AG09309 (cell line): ENCODE results near the gene PPP1R1B.

Source experiments
- DNase-seq: peaks from one replicate; pipeline ENCODE4 v3.0.0-alpha.2; 2010; ENCODE audit warnings: low read depth
- H3K4me3 ChIP-seq: 2 replicates; pipeline ENCODE4 v1.5.1; 2011; ENCODE audit warnings: mild to moderate bottlenecking, low read depth, low read length, moderate library complexity; ENCODE audit not compliant: control insufficient read depth
- CTCF ChIP-seq: IDR thresholded peaks from 2 replicates; pipeline ENCODE4 v1.5.1; 2011; ENCODE audit warnings: mild to moderate bottlenecking, low read depth, low read length, inconsistent platforms; ENCODE audit not compliant: insufficient read depth, control insufficient read depth; ENCODE audit errors: missing control alignments

Gene PPP1R1B

GRCh38 chr17:39660011-39660360 lies 33.2 kb downstream of the PPP1R1B start:
- no peak for TF ChIP-seq CTCF
- no peak overlapping the region for H3K4me3 ChIP-seq
- DNase-seq = no peak

DNA sequence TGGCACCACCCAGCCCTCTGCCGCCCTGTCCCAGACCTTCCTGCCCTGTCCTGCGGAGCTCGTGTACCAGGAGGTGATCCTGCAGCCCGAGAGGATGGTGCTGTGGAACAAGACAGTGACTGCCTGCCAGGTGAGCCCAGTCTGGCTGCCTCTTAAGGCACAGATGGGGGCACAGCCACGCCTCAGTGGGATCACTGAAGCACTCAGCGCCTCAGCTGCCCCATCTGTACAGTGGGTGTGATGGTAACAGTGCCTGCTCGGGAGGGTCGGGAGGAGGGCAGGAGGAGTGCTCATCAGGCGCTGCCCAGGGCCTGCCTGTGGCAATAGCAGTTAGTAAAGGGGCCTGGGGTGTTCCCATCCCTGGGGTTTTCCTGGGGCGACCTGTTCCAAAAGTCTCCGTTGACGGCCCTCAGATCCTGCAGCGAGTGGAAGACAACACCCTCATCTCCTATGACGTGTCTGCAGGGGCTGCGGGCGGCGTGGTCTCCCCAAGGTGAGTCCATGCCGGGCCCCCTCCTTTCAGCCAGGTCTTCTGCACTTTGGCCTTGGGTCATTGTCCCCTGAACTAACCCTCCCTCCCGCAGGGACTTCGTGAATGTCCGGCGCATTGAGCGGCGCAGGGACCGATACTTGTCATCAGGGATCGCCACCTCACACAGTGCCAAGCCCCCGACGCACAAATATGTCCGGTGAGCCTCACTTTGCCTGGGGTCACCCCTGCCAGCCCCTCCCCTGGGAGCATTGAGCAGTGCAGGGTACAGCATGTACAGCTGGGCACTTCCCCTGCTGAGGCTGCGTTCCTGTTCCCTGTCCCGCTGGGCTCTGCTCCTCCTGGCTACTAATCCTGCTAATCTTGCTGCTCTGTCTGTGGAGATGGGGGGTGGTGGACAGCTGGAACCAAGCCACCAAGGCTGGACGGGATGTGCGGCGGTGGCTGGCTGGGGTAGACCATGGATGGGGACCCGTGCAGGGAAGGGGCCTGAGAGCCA lies 33.9 kb downstream of the PPP1R1B start:
- no peak overlapping the region for H3K4me3 ChIP-seq
- no peak for TF ChIP-seq CTCF
- no peak for DNase-seq

DNA sequence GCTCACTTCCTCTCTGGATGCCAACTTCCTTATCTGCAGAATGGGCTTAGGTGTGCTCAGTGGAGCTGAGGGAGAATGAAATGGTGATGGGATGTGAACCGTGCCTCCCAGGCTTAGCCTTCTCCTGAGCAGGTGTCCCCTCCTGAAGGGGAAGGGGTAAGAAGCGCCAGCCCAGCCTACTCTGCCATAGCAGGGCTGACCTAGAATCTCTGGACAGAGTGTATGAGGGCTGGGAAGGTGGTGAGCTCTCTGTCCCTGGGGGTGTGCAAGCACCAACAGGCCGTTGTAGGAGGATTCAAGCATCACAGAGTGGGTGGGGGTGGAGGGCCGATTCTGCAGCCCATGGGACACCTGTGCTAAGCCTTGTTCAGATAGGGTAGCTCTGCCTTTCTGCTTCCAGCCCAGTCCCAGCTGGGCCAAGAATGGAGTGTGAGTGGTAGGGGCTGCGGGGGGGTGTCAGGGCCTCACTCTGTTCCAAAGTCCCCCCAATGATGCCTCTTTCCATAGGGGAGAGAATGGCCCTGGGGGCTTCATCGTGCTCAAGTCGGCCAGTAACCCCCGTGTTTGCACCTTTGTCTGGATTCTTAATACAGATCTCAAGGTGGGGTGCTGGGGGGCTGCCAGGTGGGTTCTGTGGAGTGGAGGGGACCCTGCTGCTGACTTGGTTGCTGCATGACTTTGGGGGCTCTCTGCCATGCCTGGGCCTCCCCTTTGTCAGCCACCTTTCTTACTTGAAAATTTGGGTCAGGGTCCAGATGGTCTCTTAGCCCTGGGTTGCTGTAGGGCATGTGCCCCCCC lies 35.2 kb downstream of the PPP1R1B start:
- H3K4me3 ChIP-seq = no peak overlapping the region
- TF ChIP-seq CTCF = no peak
- DNase-seq = no peak

- no peak overlapping the region for H3K4me3 ChIP-seq
- DNase-seq = no peak
- TF ChIP-seq CTCF = no peak
Observed at GRCh38 chr17:39662551-39663339, 36.0 kb downstream of the PPP1R1B start.

DNA sequence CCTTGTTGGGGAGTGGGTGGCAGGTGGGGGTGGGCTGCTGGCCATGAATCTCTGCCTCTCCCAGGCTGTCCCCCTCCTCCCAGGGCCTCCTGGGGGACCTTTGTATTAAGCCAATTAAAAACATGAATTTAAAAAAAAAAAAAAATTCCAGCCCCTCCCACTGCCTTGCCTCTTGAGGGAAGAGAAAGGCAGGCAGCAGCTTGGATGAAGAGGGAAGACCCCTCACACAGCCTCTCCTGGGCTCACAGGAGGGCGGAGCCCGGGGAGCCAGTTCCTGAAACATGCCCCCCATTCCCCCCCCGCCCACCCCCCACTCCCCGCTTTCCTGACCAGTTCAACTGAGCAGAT lies 36.6 kb downstream of the PPP1R1B start:
- no peak for DNase-seq
- no peak for TF ChIP-seq CTCF
- no peak overlapping the region for H3K4me3 ChIP-seq
